Gastroesophageal sphincter (tissue), 3 donors: ENCODE results near the gene BMP2K.
A peak's percentile ranks its signal among the peaks of the same experiment; 100 is the strongest.

Source experiments
- CTCF ChIP-seq, 4 experiments: fragments of 200-600 bp in 2 of 4; fragments of 450-650 bp in 2 of 4; sonication (generic) in 1 of 4; IDR thresholded peaks; one replicate each; pipeline ENCODE4 v1.5.1; 2017 to 2019; ENCODE audit warnings: antibody characterized with exemption in 4 of 4, mild to moderate bottlenecking in 2 of 4, moderate library complexity in 2 of 4
- EP300 ChIP-seq: sonication (generic); formaldehyde crosslinking; IDR thresholded peaks from one replicate; pipeline ENCODE4 v1.6.1; 2017; ENCODE audit warnings: antibody characterized with exemption, mild to moderate bottlenecking
- POLR2A ChIP-seq, 2 donors: fragments of 450-650 bp; IDR thresholded peaks; one replicate each; pipeline ENCODE4 v1.6.1; 2017; ENCODE audit warnings: antibody characterized with exemption in 2 of 2, mild to moderate bottlenecking in 2 of 2, moderate library complexity in 1 of 2
- POLR2AphosphoS5 ChIP-seq: sonication (generic); formaldehyde crosslinking; IDR thresholded peaks from one replicate; pipeline ENCODE4 v1.6.1; 2017; ENCODE audit warnings: antibody characterized with exemption

- TF ChIP-seq CTCF (IDR thresholded peaks at IDR 0.05) (peak; percentile 69 to 91 (median 79)), POLR2A (IDR thresholded peaks at IDR 0.05) (no peak), POLR2AphosphoS5 (no peak), EP300 (no peak)
Observed at GRCh38 chr4:78951862-78952472, 175.8 kb downstream of the BMP2K start.
